Kidney (tissue), 14 donors: Measurements from ENCODE around the gene TBL1XR1. TPM values are rescaled to one million over a fixed set of nuclear protein-coding genes. Genes with fewer than 3 reads are reported as not detected.

Experiments used
- DNase-seq, 5 donors: peaks; one replicate each; pipeline ENCODE4 v3.0.0-alpha.2; 2013 to 2020
- FAIRE-seq: peaks from 2 replicates; lab custom pipeline; 2012; peaks lifted over from hg19 to GRCh38; lab: Jason Lieb, UNC
- H3K27ac ChIP-seq, 2 donors: one replicate each; pipeline ENCODE4 v1.7.0; 2013; ENCODE audit warnings: low read depth in 2 of 2, low read length in 2 of 2, inconsistent platforms in 1 of 2
- H3K27me3 ChIP-seq: one replicate; pipeline ENCODE4 v1.7.1; 2013; ENCODE audit warnings: low read length, inconsistent platforms; ENCODE audit not compliant: control insufficient read depth, insufficient read depth
- H3K36me3 ChIP-seq, 3 donors: one replicate each; pipeline versions ENCODE4 v1.7.0 to v1.7.1; 2013; ENCODE audit warnings: low read length in 3 of 3, control low read depth in 1 of 3, inconsistent platforms in 1 of 3; ENCODE audit not compliant: insufficient read depth in 3 of 3, control insufficient read depth in 2 of 3
- H3K4me1 ChIP-seq, 3 donors: one replicate each; pipeline versions ENCODE4 v1.7.0 to v1.7.1; 2013; ENCODE audit warnings: low read length in 3 of 3, inconsistent platforms in 1 of 3, low read depth in 1 of 3; ENCODE audit not compliant: control insufficient read depth in 2 of 3, insufficient read depth in 2 of 3
- H3K4me3 ChIP-seq, 3 donors: one replicate each; pipeline versions ENCODE4 v1.7.0 to v1.8.1; 2013; ENCODE audit warnings: low read length in 3 of 3, control low read depth in 1 of 3, inconsistent platforms in 1 of 3
- H3K9ac ChIP-seq, 3 donors: one replicate each; pipeline versions ENCODE4 v1.7.0 to v1.7.1; 2013; ENCODE audit warnings: low read length in 3 of 3, control low read depth in 1 of 3, inconsistent platforms in 1 of 3
- H3K9me3 ChIP-seq, 3 donors: one replicate each; pipeline versions ENCODE4 v1.7.0 to v1.7.1; 2013; ENCODE audit warnings: low read length in 3 of 3, control low read depth in 1 of 3, inconsistent platforms in 1 of 3; ENCODE audit not compliant: control insufficient read depth in 2 of 3, insufficient read depth in 1 of 3
- intact Hi-C: fragments of 100-400 bp; cut with DNase I; formaldehyde crosslinking; loops from one replicate; pipeline ENCODE4 v1.11.1; 2022
- polyA plus RNA-seq: library from polyadenylated mRNA; stranded (reverse); fragments of 350-450 nt; fragmentation: Illumina TruSeq; extraction: RNeasy Lipid Tissue Mini Kit (QIAGEN cat#74804); gene quantifications from one replicate; pipeline ENCODE4 v1.2.3, GENCODE V29; 2014; ENCODE audit warnings: low read depth, low replicate concordance; ENCODE audit not compliant: insufficient read depth
- total RNA-seq: library from RNA; stranded (reverse); fragmentation: NEBNext Ultra II Directional; extraction: Animal tissue kit (Norgen Biotek cat#: 25700); gene quantifications from one replicate; pipeline ENCODE4 v1.2.1, GENCODE V29; 2021
- TF ChIP-seq, protein P1 (sequence below): IDR thresholded peaks from 3 replicates; pipeline ENCODE4 v1.5.1; 2012; ENCODE audit warnings: mild to moderate bottlenecking, moderate library complexity, borderline replicate concordance; ENCODE audit not compliant: insufficient read depth; ENCODE audit errors: extremely low read depth
- donor health status: control.
- donor health status: control.
- donor health status: control.
- donor health status: control.
- donor health status: control.
- donor health status: DM: yes; HTN: yes; CAD: no.
- donor health status: Normal renal cell carcinoma (clear cell type).

Gene TBL1XR1
- total and polyA plus RNA-seq, 2 donors from 2014 or later: 31.3 to 205 TPM

DNA sequence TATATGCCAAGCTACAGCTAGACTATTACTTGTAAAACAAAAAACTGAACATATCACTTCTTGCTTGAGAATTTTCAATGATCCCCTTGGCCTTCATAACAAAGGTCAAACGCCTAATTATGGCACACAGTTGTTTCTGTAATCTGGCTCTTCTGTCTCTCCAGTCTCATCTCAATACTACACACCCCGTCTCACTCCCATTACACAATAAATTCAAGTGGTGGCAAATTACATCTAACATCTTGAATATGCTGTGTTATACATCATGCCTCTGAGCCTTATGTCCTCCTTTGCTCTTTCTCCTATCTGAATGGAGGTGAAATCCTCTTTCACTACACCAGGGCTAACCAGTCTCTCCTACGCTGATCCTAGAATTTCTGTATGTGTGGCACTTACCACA, 140.4 kb downstream of the TBL1XR1 start:
- Histone ChIP-seq H3K27me3 (no peaks in the 10 kb centered on the region), H3K27ac (no peak overlapping the region), H3K36me3 (no peaks in the 10 kb centered on the region), H3K9ac (no peak overlapping the region), H3K9me3 (no peaks in the 10 kb centered on the region), H3K4me1 (no peaks in the 10 kb centered on the region), H3K4me3 (no peak overlapping the region)
- DNase-seq (no peak), FAIRE-seq (no peak)
- TF ChIP-seq, protein P1, sequence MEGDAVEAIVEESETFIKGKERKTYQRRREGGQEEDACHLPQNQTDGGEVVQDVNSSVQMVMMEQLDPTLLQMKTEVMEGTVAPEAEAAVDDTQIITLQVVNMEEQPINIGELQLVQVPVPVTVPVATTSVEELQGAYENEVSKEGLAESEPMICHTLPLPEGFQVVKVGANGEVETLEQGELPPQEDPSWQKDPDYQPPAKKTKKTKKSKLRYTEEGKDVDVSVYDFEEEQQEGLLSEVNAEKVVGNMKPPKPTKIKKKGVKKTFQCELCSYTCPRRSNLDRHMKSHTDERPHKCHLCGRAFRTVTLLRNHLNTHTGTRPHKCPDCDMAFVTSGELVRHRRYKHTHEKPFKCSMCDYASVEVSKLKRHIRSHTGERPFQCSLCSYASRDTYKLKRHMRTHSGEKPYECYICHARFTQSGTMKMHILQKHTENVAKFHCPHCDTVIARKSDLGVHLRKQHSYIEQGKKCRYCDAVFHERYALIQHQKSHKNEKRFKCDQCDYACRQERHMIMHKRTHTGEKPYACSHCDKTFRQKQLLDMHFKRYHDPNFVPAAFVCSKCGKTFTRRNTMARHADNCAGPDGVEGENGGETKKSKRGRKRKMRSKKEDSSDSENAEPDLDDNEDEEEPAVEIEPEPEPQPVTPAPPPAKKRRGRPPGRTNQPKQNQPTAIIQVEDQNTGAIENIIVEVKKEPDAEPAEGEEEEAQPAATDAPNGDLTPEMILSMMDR: no peak
- intact Hi-C loops: no loop called here

DNA sequence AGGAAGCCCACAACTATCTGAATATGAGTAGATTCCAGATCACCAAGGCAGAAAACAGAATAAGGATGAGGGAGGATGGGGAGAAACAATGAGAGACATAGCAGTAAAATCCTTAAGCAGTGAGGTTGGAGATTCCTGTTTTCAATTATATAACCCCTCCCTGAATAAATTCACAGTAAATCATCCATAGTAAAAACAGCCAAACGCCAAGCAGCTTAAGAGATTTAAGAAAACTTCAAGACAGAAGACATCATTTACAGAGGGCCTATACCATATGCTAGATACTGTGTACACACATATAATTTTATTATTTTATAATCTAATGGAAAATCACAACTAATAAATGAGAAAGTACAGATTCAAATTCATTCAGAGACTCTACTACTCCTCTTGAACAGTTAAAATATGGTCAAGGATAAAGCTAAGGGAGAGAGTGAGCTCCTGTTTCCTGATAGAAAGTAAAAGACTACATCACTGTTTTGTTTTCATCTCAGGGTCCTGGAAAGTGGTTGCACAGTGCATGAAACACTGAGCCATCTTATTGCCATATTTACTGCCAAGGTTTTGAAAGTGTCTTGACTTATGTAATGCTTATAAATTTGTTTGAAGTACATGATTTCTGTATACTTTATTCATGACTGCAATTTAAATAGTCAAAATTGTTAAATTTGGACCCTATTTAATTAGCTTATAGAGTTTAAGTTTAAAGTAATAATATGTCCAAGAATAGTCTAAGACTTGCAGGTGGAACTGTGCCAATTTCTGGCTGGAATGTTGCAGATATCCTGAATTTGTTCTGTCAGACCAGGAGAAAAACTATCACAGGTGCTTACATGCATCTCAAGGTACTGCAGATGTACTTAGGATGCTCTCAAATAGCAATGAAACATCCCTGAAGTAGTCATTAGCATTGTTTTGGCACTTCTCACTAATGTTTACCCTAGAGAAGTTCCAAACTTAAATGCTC, 141.4 kb downstream of the TBL1XR1 start:
- Histone ChIP-seq H3K27ac (no peak overlapping the region), H3K9ac (no peak overlapping the region), H3K9me3 (no peaks in the 10 kb centered on the region), H3K27me3 (no peaks in the 10 kb centered on the region), H3K4me3 (no peak overlapping the region), H3K36me3 (no peaks in the 10 kb centered on the region), H3K4me1 (no peaks in the 10 kb centered on the region)
- intact Hi-C loops: no loop called here
- no peak for DNase-seq
- FAIRE-seq: no peak
- TF ChIP-seq, protein P1: no peak

DNA sequence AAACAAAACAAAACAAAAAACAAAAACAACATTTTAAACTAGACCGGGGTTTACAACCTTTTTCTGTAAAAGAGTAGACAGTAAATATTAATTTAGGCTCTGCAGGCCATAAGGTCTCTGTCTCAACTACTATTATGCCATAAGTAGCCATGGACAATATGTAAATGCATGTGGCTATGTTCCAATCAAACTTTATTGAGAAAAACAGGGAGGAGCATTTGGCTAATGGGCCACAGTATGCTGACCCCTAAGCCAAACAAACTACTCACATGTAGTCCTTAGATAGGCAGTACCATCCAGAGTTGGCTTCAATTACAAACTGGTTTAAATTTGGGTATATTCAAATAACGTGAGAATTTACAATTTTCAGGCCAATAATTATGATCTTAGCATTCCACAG, 144.2 kb downstream of the TBL1XR1 start:
- DNase-seq (no peak), FAIRE-seq (no peak)
- TF ChIP-seq, protein P1: no peak
- H3K4me3 ChIP-seq: no peak overlapping the region
- H3K4me1 ChIP-seq: no peaks in the 10 kb centered on the region
- H3K36me3 ChIP-seq: peaks cover 0 to 7% (median 5%) of the 10 kb centered on the region in 3 donors
- no peaks in the 10 kb centered on the region for H3K9me3 ChIP-seq
- no peak overlapping the region for H3K9ac ChIP-seq
- H3K27me3 ChIP-seq: no peaks in the 10 kb centered on the region
- H3K27ac ChIP-seq: no peak overlapping the region
- intact Hi-C loops: no loop called here
